ENCODE results near the gene SLC5A6.

SLC5A6 gene

DNA sequence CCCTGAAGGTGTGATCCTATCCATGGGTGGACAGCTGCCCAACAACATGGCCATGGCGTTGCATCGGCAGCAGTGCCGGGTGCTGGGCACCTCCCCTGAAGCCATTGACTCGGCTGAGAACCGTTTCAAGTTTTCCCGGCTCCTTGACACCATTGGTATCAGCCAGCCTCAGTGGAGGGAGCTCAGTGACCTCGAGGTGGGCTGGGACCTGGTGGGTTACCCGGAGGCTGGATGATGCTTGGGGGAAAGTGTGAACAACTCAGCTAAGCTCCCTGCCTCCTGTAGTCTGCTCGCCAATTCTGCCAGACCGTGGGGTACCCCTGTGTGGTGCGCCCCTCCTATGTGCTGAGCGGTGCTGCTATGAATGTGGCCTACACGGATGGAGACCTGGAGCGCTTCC lies 21.3 kb upstream of the SLC5A6 start:
- Histone ChIP-seq H3K4me1 (ENCODE audit: control insufficient read depth, insufficient read depth, low read length) (no peaks in the 10 kb centered on the region), H3K9me3 (ENCODE audit: control insufficient read depth, insufficient read depth, low read length) (no peaks in the 10 kb centered on the region), H3K9ac (ENCODE audit: low read depth, low read length) (no peak overlapping the region), H3K36me3 (ENCODE audit: control insufficient read depth, insufficient read depth, low read length) (peaks cover 83% of the 10 kb centered on the region), H3K4me3 (ENCODE audit: low read depth, low read length) (no peak overlapping the region), H3K27me3 (ENCODE audit: control insufficient read depth, insufficient read depth, low read length) (no peaks in the 10 kb centered on the region)

DNA sequence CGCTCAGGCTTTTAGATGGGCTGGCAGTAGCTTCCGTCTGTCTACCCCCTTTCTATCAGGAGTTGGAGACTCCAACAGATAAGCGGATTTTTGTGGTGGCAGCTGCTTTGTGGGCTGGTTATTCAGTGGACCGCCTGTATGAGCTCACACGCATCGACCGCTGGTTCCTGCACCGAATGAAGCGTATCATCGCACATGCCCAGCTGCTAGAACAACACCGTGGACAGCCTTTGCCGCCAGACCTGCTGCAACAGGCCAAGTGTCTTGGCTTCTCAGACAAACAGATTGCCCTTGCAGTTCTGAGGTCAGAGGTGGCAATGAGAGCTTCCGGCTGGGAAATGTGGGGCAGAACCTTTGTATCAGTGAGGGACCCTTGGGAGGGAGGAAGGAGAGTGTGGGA lies 19.9 kb upstream of the SLC5A6 start:
- no peaks in the 10 kb centered on the region for H3K9me3 ChIP-seq (ENCODE audit: control insufficient read depth, insufficient read depth, low read length)
- no peaks in the 10 kb centered on the region for H3K4me1 ChIP-seq (ENCODE audit: control insufficient read depth, insufficient read depth, low read length)
- H3K9ac ChIP-seq (ENCODE audit: low read depth, low read length), result no peak overlapping the region
- H3K4me3 ChIP-seq (ENCODE audit: low read depth, low read length), result no peak overlapping the region
- peaks cover 81% of the 10 kb centered on the region for H3K36me3 ChIP-seq (ENCODE audit: control insufficient read depth, insufficient read depth, low read length)
- no peaks in the 10 kb centered on the region for H3K27me3 ChIP-seq (ENCODE audit: control insufficient read depth, insufficient read depth, low read length)

- no peaks in the 10 kb centered on the region for H3K4me1 ChIP-seq (ENCODE audit: control insufficient read depth, insufficient read depth, low read length)
- H3K27me3 ChIP-seq (ENCODE audit: control insufficient read depth, insufficient read depth, low read length), result no peaks in the 10 kb centered on the region
- H3K4me3 ChIP-seq (ENCODE audit: low read depth, low read length), result no peak overlapping the region
- peaks cover 74% of the 10 kb centered on the region for H3K36me3 ChIP-seq (ENCODE audit: control insufficient read depth, insufficient read depth, low read length)
- no peaks in the 10 kb centered on the region for H3K9me3 ChIP-seq (ENCODE audit: control insufficient read depth, insufficient read depth, low read length)
- no peak overlapping the region for H3K9ac ChIP-seq (ENCODE audit: low read depth, low read length)
Measured at GRCh38 chr2:27227501-27227900, 15.4 kb upstream of the SLC5A6 start.

DNA sequence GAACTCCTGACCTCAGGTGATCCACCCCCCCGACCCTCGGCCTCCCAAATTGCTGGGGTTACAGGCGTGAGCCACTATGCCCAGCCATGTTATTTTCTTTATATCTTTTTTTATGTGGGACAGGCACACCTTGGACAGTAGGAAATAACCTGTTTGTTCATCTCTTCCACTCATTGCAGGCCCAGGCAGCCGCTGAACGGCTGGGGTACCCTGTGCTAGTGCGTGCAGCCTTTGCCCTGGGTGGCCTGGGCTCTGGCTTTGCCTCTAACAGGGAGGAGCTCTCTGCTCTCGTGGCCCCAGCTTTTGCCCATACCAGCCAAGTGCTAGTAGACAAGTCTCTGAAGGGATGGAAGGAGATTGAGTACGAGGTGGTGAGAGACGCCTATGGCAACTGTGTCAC lies 13.5 kb upstream of the SLC5A6 start:
- Histone ChIP-seq H3K9ac (ENCODE audit: low read depth, low read length) (no peak overlapping the region), H3K4me1 (ENCODE audit: control insufficient read depth, insufficient read depth, low read length) (no peaks in the 10 kb centered on the region), H3K4me3 (ENCODE audit: low read depth, low read length) (no peak overlapping the region), H3K27me3 (ENCODE audit: control insufficient read depth, insufficient read depth, low read length) (no peaks in the 10 kb centered on the region), H3K36me3 (ENCODE audit: control insufficient read depth, insufficient read depth, low read length) (peaks cover 75% of the 10 kb centered on the region), H3K9me3 (ENCODE audit: control insufficient read depth, insufficient read depth, low read length) (no peaks in the 10 kb centered on the region)

DNA sequence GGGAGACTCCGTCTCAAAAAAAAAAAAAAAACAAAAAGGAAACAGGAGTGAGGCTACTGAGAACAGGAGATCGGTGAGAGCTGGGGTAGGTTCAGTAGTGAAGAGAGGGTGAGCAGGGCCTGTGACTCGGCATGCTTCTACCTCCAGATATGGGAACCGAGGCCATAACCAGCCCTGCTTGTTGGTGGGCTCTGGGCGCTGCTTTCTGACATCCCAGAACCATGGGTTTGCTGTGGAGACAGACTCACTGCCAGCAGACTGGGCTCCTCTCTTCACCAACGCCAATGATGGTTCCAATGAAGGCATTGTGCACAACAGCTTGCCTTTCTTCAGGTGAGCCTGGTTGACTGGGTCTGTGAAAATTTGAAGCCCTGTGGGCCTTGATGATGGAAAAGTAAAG lies 11.3 kb upstream of the SLC5A6 start:
- H3K36me3 ChIP-seq (ENCODE audit: control insufficient read depth, insufficient read depth, low read length), result peaks cover 71% of the 10 kb centered on the region
- no peaks in the 10 kb centered on the region for H3K4me1 ChIP-seq (ENCODE audit: control insufficient read depth, insufficient read depth, low read length)
- H3K9ac ChIP-seq (ENCODE audit: low read depth, low read length), result no peak overlapping the region
- H3K9me3 ChIP-seq (ENCODE audit: control insufficient read depth, insufficient read depth, low read length), result no peaks in the 10 kb centered on the region
- no peaks in the 10 kb centered on the region for H3K27me3 ChIP-seq (ENCODE audit: control insufficient read depth, insufficient read depth, low read length)
- H3K4me3 ChIP-seq (ENCODE audit: low read depth, low read length), result no peak overlapping the region

GRCh38 chr2:27222407-27222806 lies 10.3 kb upstream of the SLC5A6 start:
- Histone ChIP-seq H3K4me1 (ENCODE audit: control insufficient read depth, insufficient read depth, low read length) (no peaks in the 10 kb centered on the region), H3K36me3 (ENCODE audit: control insufficient read depth, insufficient read depth, low read length) (peaks cover 63% of the 10 kb centered on the region), H3K27me3 (ENCODE audit: control insufficient read depth, insufficient read depth, low read length) (no peaks in the 10 kb centered on the region), H3K4me3 (ENCODE audit: low read depth, low read length) (no peak overlapping the region), H3K9ac (ENCODE audit: low read depth, low read length) (no peak overlapping the region), H3K9me3 (ENCODE audit: control insufficient read depth, insufficient read depth, low read length) (no peaks in the 10 kb centered on the region)

- H3K9ac ChIP-seq (ENCODE audit: low read depth, low read length), result no peak overlapping the region
- no peaks in the 10 kb centered on the region for H3K9me3 ChIP-seq (ENCODE audit: control insufficient read depth, insufficient read depth, low read length)
- H3K4me3 ChIP-seq (ENCODE audit: low read depth, low read length), result no peak overlapping the region
- H3K27me3 ChIP-seq (ENCODE audit: control insufficient read depth, insufficient read depth, low read length), result no peaks in the 10 kb centered on the region
- H3K4me1 ChIP-seq (ENCODE audit: control insufficient read depth, insufficient read depth, low read length), result no peaks in the 10 kb centered on the region
- peaks cover 50% of the 10 kb centered on the region for H3K36me3 ChIP-seq (ENCODE audit: control insufficient read depth, insufficient read depth, low read length)
Measured at GRCh38 chr2:27221166-27221565, 9.1 kb upstream of the SLC5A6 start.

- Histone ChIP-seq H3K4me1 (ENCODE audit: control insufficient read depth, insufficient read depth, low read length) (no peaks in the 10 kb centered on the region), H3K27me3 (ENCODE audit: control insufficient read depth, insufficient read depth, low read length) (no peaks in the 10 kb centered on the region), H3K4me3 (ENCODE audit: low read depth, low read length) (no peak overlapping the region), H3K36me3 (ENCODE audit: control insufficient read depth, insufficient read depth, low read length) (peaks cover 49% of the 10 kb centered on the region), H3K9ac (ENCODE audit: low read depth, low read length) (no peak overlapping the region), H3K9me3 (ENCODE audit: control insufficient read depth, insufficient read depth, low read length) (no peaks in the 10 kb centered on the region)
Measured at GRCh38 chr2:27220091-27220490, 8.0 kb upstream of the SLC5A6 start.

DNA sequence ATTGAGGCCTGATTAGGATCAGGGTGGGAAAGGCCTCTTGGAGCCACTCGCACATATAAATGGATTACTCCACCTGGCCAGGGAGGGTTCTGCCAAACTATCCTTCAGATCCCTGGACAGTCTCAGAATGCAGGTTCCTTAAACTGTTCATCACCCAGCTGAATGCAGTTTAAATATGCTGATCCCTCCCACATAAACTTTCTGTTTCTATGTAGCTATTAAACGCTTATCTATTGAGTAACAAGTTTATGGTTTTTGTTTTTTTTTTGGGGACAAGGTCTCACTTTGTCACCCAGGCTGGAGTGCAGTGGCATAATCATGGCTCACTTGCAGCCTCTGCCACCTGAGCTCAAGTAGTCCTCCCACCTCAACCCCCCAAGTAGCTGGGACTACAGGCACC lies 7.0 kb upstream of the SLC5A6 start:
- Histone ChIP-seq H3K36me3 (ENCODE audit: control insufficient read depth, insufficient read depth, low read length) (peaks cover 41% of the 10 kb centered on the region), H3K9ac (ENCODE audit: low read depth, low read length) (no peak overlapping the region)

GRCh38 chr2:27218614-27219013 lies 6.5 kb upstream of the SLC5A6 start:
- peaks cover 36% of the 10 kb centered on the region for H3K36me3 ChIP-seq (ENCODE audit: control insufficient read depth, insufficient read depth, low read length)
- peak overlapping the region; percentile 85 for H3K4me3 ChIP-seq (ENCODE audit: low read depth, low read length)
- no peak overlapping the region for H3K9ac ChIP-seq (ENCODE audit: low read depth, low read length)
- H3K27me3 ChIP-seq (ENCODE audit: control insufficient read depth, insufficient read depth, low read length), result no peaks in the 10 kb centered on the region
- no peaks in the 10 kb centered on the region for H3K9me3 ChIP-seq (ENCODE audit: control insufficient read depth, insufficient read depth, low read length)
- H3K4me1 ChIP-seq (ENCODE audit: control insufficient read depth, insufficient read depth, low read length), result no peaks in the 10 kb centered on the region

More for the DNA sequence above, 7.0 kb upstream of the SLC5A6 start:
- H3K4me1 ChIP-seq (ENCODE audit: control insufficient read depth, insufficient read depth, low read length), result no peaks in the 10 kb centered on the region
- no peak overlapping the region for H3K4me3 ChIP-seq (ENCODE audit: low read depth, low read length)
- H3K27me3 ChIP-seq (ENCODE audit: control insufficient read depth, insufficient read depth, low read length), result no peaks in the 10 kb centered on the region
- no peaks in the 10 kb centered on the region for H3K9me3 ChIP-seq (ENCODE audit: control insufficient read depth, insufficient read depth, low read length)

DNA sequence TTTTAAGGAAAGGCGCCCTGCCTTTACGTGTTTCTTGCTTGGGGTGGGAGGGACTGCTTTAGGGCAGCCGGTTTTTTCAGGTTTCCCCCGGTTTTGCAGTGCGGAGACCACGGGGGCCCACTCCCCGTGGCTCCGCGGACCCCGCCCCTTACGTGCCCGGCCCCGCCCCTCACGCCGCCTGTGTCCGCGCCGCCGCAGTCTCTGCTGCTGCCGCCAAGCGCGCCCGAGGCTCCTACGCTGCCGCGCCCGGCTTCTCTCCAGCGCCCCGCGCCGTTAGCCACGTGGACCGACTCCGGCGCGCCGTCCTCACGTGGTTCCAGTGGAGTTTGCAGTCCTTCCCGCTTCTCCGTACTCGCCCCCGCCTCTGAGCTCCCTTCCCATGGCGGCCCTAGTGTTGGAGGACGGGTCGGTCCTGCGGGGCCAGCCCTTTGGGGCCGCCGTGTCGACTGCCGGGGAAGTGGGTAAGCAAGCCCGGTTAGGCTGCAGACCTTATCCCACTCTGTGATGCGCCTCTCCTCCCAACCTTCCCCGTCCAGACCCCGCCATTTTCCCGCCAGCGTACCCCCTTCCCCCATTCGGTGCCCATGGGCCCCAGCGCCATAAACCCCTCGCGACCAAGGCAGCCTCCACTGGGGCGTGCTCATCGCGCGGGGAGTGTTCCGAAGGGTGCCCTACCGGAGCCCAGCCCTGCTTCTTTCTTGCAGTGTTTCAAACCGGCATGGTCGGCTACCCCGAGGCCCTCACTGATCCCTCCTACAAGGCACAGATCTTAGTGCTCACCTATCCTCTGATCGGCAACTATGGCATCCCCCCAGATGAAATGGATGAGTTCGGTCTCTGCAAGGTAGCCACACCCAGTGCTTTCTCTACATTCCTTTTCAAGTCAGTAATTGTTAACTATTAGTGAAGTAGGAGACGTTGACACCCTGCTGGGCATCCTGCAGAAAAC lies 5.4 kb upstream of the SLC5A6 start, which contains the start of gene CAD:
CAD (plus strand) TSS at position 197 of the 949 bp plus-strand sequence; CDS start at position 380, 183 bp downstream.
- Histone ChIP-seq H3K4me3 (ENCODE audit: low read depth, low read length) (peak within 1 kb of the TSS; percentile 85), H3K9me3 (ENCODE audit: control insufficient read depth, insufficient read depth, low read length) (no peaks in the 10 kb centered on the region), H3K27me3 (ENCODE audit: control insufficient read depth, insufficient read depth, low read length) (no peaks in the 10 kb centered on the region), H3K36me3 (ENCODE audit: control insufficient read depth, insufficient read depth, low read length) (peaks cover 28% of the 10 kb centered on the region), H3K4me1 (ENCODE audit: control insufficient read depth, insufficient read depth, low read length) (no peaks in the 10 kb centered on the region), H3K9ac (ENCODE audit: low read depth, low read length) (peak within 1 kb of the TSS; percentile 99)
